HG03432 (cell line): ENCODE results near the gene NUSAP1.
"Not testable (repeated sequence)": the region's sequence is repeated elsewhere in the genome, so short reads cannot be mapped to it uniquely, and the experiment has no call there.

Experiments
- ATAC-seq: cut with Tn5 transposase; IDR thresholded peaks from one replicate; pipeline ENCODE4 v1.9.1; 2021; ENCODE audit warnings: mild to moderate bottlenecking, moderate library complexity; ENCODE audit not compliant: unreplicated experiment

The NUSAP1 gene, protein sequence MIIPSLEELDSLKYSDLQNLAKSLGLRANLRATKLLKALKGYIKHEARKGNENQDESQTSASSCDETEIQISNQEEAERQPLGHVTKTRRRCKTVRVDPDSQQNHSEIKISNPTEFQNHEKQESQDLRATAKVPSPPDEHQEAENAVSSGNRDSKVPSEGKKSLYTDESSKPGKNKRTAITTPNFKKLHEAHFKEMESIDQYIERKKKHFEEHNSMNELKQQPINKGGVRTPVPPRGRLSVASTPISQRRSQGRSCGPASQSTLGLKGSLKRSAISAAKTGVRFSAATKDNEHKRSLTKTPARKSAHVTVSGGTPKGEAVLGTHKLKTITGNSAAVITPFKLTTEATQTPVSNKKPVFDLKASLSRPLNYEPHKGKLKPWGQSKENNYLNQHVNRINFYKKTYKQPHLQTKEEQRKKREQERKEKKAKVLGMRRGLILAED

DNA sequence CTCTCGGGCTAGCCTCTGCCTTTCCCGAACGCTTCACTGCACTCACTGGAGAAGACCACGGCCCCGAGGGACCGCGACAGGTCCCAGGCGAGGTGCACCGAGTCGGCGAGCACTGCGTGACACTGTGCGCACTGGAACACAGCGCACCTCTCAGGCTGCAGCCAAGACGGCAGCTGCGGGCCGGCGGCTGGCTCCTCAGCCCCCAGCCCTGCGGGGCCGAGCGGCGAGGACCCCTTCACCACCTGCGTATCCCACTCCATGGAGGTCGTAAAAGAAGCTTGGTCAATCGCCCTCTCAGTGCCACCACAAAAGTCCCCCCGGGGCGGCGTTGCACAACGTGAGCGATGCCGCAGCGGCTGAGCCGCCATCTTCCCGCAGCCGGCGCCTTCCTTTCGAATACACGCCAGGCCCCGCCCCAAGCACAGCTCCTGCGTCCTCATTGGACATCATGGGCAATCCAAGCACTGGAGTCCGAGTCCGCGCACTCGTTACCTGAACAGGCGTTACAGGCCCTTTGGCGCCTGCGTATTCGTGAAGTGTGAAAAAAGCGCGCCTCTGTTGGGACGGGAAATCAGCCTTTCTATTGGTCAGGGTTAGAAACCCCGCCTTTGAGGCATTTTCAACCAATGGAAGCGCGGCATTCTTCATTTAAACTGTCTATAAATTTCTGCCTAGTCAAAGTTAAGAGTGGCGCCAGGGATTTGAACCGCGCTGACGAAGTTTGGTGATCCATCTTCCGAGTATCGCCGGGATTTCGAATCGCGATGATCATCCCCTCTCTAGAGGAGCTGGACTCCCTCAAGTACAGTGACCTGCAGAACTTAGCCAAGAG, at the start of gene NUSAP1, which contains the start of gene OIP5:
Gene NUSAP1 (plus strand): TSS at position 688 of the 832 bp plus-strand sequence. CDS start 77 bp downstream, at position 765.
Gene OIP5 (minus strand): TSS at position 398 of the 832 bp plus-strand sequence. CDS start 30 bp downstream, at position 368.
- peak; percentile 88 for ATAC-seq

DNA sequence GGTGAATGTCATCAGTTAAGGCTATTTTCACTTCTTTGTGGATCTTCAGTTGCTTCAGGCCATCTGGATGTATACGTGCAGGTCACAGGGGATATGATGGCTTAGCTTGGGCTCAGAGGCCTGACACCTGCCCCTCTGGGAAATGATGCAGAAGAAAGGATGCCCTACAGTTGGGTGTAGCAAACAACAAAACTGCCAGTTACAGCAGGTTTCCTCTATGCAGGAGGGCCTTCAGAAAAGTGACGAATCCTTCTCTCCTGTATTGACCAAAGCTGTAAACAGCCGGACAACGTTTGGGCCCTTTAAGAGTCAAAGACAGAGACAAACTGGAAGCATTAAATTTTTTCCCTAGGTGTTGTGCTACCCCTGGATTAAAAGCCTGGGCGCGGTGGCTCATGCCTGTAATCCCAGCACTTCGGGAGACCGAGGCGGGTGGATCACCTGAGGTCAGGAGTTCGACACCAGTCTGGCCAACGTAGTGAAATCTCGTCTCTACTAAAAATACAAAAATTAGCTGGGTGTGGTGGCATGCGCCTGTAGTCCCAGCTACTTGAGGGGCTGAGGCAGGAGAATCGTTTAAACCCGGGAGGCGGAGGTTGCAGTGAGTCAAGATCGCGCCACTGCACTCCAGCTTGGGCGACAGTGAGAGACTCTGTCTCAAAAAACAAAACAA, 49.6 kb upstream of the NUSAP1 start:
- not testable (repeated sequence) for ATAC-seq

- ATAC-seq: peak; percentile 96
Measured at GRCh38 chr15:41283653-41284426, 48.8 kb upstream of the NUSAP1 start.

GRCh38 chr15:41284427-41285177, 48.1 kb upstream of the NUSAP1 start:
- no peak for ATAC-seq

DNA sequence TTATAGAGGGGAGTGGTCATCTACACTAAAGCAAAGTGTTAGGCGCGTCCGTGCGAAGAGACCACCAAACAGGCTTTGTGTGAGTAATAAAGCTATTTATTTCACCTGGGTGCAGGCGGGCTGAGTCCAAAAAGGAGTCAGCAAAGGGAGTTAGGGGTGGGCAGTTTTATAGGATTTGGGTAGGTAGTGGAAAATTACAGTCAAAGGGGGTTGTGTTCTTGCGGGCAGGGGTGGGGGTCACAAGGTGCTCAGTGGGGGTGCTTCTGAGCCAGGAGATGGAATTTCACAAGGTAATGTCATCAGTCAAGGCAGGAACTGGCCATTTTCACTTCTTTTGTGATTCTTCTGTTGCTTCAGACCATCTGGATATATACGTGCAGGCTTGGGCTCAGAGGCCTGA, 47.4 kb upstream of the NUSAP1 start:
- ATAC-seq: no peak

- ATAC-seq: no peak
Measured at GRCh38 chr15:41286665-41287333, 45.9 kb upstream of the NUSAP1 start.

- ATAC-seq: no peak
Measured at GRCh38 chr15:41288464-41288863, 44.2 kb upstream of the NUSAP1 start.

DNA sequence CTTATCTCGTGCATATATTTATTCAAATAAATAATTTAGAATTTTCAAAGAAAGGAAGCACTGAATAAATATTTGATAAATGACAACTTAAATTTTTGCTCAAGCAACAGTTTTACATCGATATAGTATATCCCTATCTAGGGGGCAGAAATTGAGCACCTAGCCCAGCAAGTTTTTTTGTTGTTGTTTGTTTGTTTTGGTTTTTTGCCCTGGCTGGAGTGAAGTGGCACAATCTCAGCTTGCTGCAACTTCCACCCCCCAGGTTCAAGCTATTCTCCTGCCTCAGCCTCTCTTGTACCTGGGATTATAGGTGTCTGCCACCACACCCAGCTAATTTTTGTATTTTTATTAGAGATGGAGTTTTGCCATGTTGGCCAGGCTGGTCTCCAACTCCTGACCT, 42.7 kb upstream of the NUSAP1 start:
- ATAC-seq: no peak

DNA sequence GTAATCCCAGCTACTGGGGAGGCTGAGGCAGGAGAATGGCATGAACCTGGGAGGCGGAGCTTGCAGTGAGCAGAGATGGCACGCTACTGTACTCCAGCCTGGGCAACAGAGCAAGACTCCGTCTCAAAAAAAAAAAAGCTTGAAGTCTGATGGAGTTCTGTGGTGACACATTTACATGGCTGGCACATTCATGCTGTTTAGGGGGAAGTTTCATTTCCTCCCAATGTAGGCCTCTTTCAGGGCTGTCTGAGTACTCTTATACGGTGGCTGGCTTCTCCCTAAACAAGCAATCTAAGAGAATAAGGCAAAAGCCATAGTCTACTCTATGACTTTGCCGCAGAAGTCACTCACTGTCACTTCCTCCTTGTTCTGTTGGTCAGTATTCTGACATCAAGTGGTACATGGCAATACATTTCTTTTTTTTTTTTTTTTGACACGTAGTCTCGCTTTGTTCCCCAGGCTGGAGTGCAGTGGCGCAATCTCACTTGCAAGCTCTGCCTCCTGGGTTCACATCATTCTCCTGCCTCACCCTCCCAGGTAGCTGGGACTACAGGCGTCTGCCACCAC, 41.5 kb upstream of the NUSAP1 start:
- ATAC-seq: peak; percentile 77

DNA sequence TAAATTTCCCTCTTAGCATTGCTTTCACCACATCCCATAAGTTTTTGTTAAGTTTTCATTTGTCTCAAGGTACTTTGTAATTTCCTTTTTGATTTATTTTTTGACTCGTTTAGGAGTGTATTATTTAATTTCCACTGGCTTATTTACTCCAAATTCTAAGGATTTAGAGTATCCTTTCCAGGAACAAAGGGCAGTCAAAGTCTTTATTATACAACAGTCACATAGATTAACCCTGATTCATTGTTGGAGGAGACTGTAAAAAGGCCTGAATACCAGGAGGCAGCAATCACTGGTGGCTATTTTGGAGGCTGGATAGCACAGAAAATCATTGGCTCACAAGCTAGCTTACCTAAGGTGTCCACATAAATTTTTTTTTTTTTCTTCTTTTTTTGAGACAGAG, 40.2 kb upstream of the NUSAP1 start:
- ATAC-seq: no peak

- ATAC-seq: not testable (repeated sequence)
Measured at GRCh38 chr15:41301139-41301538, 31.5 kb upstream of the NUSAP1 start.

GRCh38 chr15:41301587-41301986, 31.1 kb upstream of the NUSAP1 start:
- no peak for ATAC-seq

DNA sequence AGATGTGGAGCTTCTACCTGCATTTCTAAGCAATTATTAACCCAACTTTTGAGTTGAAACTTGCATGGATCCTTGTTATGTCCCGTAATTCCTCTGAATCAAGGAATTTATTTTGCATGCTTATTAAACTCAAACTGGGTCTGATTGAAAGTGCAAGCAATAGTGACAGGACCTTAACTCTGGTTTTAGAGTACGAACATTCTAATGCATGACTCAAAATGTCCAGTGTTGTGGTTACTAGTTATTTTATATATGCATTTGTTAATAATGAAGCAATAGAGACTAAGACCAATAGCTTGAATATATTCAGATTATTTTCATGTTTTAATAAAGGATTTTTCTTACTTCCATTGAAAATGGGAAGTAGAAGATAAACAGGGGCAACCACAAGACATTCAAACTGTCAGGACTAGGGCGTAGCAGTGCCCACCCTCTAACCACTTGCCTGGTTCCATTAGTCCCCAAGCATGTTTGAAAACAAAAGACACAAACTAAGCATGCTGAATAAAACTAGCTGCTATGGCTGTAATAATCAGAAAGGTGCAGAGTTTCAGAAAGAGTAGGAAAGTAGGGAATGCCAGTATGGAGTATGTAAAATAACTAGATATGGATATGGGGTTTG, 28.4 kb upstream of the NUSAP1 start:
- no peak for ATAC-seq

- no peak for ATAC-seq
Measured at GRCh38 chr15:41307679-41308078, 25.0 kb upstream of the NUSAP1 start.

- peak; percentile 58 for ATAC-seq
Measured at GRCh38 chr15:41309226-41309905, 23.3 kb upstream of the NUSAP1 start.

- ATAC-seq: not testable (repeated sequence)
Measured at GRCh38 chr15:41320805-41321330, 11.8 kb upstream of the NUSAP1 start.

GRCh38 chr15:41323611-41324010, 9.1 kb upstream of the NUSAP1 start:
- no peak for ATAC-seq
